ENCODE measurements around the gene DDX53. TPM values are rescaled to one million over a fixed set of nuclear protein-coding genes. Genes with fewer than 3 reads are reported as not detected.

The DDX53 gene
- total RNA-seq, 1 experiment from 2014 or later, result not detected

- no peak for ATAC-seq
- TF ChIP-seq E2F4 (CRISPR knock-in tag; IDR thresholded peaks at IDR 0.05; ENCODE audit: borderline replicate concordance, low read depth), result no peak
- no peak for TF ChIP-seq SMAD4 (CRISPR knock-in tag; IDR thresholded peaks at IDR 0.05)
- no peak for TF ChIP-seq OVOL2 (CRISPR knock-in tag; IDR thresholded peaks at IDR 0.05; ENCODE audit: borderline replicate concordance)
- TF ChIP-seq, protein P1, sequence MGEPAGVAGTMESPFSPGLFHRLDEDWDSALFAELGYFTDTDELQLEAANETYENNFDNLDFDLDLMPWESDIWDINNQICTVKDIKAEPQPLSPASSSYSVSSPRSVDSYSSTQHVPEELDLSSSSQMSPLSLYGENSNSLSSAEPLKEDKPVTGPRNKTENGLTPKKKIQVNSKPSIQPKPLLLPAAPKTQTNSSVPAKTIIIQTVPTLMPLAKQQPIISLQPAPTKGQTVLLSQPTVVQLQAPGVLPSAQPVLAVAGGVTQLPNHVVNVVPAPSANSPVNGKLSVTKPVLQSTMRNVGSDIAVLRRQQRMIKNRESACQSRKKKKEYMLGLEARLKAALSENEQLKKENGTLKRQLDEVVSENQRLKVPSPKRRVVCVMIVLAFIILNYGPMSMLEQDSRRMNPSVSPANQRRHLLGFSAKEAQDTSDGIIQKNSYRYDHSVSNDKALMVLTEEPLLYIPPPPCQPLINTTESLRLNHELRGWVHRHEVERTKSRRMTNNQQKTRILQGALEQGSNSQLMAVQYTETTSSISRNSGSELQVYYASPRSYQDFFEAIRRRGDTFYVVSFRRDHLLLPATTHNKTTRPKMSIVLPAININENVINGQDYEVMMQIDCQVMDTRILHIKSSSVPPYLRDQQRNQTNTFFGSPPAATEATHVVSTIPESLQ (CRISPR knock-in tag; IDR thresholded peaks at IDR 0.05), result no peak
- TF ChIP-seq ZNF281 (CRISPR knock-in tag; IDR thresholded peaks at IDR 0.05), result no peak
- TF ChIP-seq, protein P2, sequence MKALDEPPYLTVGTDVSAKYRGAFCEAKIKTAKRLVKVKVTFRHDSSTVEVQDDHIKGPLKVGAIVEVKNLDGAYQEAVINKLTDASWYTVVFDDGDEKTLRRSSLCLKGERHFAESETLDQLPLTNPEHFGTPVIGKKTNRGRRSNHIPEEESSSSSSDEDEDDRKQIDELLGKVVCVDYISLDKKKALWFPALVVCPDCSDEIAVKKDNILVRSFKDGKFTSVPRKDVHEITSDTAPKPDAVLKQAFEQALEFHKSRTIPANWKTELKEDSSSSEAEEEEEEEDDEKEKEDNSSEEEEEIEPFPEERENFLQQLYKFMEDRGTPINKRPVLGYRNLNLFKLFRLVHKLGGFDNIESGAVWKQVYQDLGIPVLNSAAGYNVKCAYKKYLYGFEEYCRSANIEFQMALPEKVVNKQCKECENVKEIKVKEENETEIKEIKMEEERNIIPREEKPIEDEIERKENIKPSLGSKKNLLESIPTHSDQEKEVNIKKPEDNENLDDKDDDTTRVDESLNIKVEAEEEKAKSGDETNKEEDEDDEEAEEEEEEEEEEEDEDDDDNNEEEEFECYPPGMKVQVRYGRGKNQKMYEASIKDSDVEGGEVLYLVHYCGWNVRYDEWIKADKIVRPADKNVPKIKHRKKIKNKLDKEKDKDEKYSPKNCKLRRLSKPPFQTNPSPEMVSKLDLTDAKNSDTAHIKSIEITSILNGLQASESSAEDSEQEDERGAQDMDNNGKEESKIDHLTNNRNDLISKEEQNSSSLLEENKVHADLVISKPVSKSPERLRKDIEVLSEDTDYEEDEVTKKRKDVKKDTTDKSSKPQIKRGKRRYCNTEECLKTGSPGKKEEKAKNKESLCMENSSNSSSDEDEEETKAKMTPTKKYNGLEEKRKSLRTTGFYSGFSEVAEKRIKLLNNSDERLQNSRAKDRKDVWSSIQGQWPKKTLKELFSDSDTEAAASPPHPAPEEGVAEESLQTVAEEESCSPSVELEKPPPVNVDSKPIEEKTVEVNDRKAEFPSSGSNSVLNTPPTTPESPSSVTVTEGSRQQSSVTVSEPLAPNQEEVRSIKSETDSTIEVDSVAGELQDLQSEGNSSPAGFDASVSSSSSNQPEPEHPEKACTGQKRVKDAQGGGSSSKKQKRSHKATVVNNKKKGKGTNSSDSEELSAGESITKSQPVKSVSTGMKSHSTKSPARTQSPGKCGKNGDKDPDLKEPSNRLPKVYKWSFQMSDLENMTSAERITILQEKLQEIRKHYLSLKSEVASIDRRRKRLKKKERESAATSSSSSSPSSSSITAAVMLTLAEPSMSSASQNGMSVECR (CRISPR knock-in tag; IDR thresholded peaks at IDR 0.05; ENCODE audit: borderline replicate concordance), result no peak
- TF ChIP-seq SMAD3 (CRISPR knock-in tag; IDR thresholded peaks at IDR 0.05; ENCODE audit: borderline replicate concordance), result no peak
- no peak for TF ChIP-seq MXD4 (CRISPR knock-in tag; IDR thresholded peaks at IDR 0.05; ENCODE audit: borderline replicate concordance)
- no peak for TF ChIP-seq ZNF396 (CRISPR knock-in tag; IDR thresholded peaks at IDR 0.05; ENCODE audit: borderline replicate concordance)
- no peak for TF ChIP-seq ZNF138 (CRISPR knock-in tag; conservative IDR thresholded peaks at IDR 0.05)
- Mint-ChIP-seq H3K36me3 (no peaks in the 10 kb centered on the region), H3K27me3 (ENCODE audit: low read depth) (no peaks in the 10 kb centered on the region), H3K9me3 (no peaks in the 10 kb centered on the region), H3K4me1 (peaks cover 14% of the 10 kb centered on the region), H3K4me3 (no peak overlapping the region), H3K27ac (no peak overlapping the region)
- DNase-seq (ENCODE audit: low spot score), result no peak
- POLR2A ChIA-PET, result no interaction called here
- CTCF ChIA-PET, result no interaction called here
Measured at GRCh38 chrX:23031600-23031999, 31.8 kb downstream of the DDX53 start.

DNA sequence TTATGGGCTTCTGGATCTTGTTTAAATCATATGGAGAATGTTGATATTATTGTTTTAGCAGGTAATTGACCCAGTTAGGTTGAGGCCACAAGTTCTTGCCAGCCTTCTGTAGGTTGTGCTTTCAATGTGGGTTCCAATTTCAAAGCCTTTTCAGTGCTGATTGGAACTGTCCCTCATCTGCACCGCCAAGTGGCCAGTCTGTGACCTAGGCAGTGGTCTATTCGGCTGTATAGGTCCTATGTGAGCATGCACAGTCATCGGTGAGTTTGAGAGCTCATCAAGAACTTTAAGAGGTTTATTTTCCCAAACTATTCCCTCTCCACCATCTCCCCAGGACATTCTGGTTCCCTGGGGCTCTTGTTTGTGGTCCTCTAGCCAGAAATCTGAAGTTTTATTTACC lies 35.7 kb downstream of the DDX53 start:
- no peaks in the 10 kb centered on the region for H3K9me3 Mint-ChIP-seq
- H3K27ac Mint-ChIP-seq, result no peak overlapping the region
- peak; percentile 66; the same call in 1 of the 2 replicates for ATAC-seq
- POLR2A ChIA-PET, result no interaction called here
- H3K36me3 Mint-ChIP-seq, result no peaks in the 10 kb centered on the region
- no peak overlapping the region for H3K4me3 Mint-ChIP-seq
- CTCF ChIA-PET, result no interaction called here
- peak; percentile 10 for DNase-seq (ENCODE audit: low spot score)
- H3K4me1 Mint-ChIP-seq, result peaks cover 30% of the 10 kb centered on the region
- H3K27me3 Mint-ChIP-seq (ENCODE audit: low read depth), result no peaks in the 10 kb centered on the region
- TF ChIP-seq TCF7 (CRISPR knock-in tag; IDR thresholded peaks at IDR 0.05; ENCODE audit: low read depth) (no peak), ZNF423 (CRISPR knock-in tag; IDR thresholded peaks at IDR 0.05) (0 out of 2 replicates have a peak, but pooled peaks have one; percentile 6)

GRCh38 chrX:23046443-23046842 lies 46.7 kb downstream of the DDX53 start:
- H3K36me3 Mint-ChIP-seq, result no peaks in the 10 kb centered on the region
- CTCF ChIA-PET, result no interaction called here
- POLR2A ChIA-PET, result no interaction called here
- H3K9me3 Mint-ChIP-seq, result no peaks in the 10 kb centered on the region
- H3K4me1 Mint-ChIP-seq, result 0 out of 2 replicates have a peak, but pooled peaks cover 4% of the 10 kb centered on the region
- DNase-seq (ENCODE audit: low spot score), result no peak
- no peak overlapping the region for H3K4me3 Mint-ChIP-seq
- no peak for ATAC-seq
- H3K27me3 Mint-ChIP-seq (ENCODE audit: low read depth), result no peaks in the 10 kb centered on the region
- no peak overlapping the region for H3K27ac Mint-ChIP-seq
- no peak for TF ChIP-seq ZNF263 (CRISPR knock-in tag; IDR thresholded peaks at IDR 0.05; ENCODE audit: low read depth)
- no peak for TF ChIP-seq E2F5 (CRISPR knock-in tag; IDR thresholded peaks at IDR 0.05)
- no peak for TF ChIP-seq ZNF281 (CRISPR knock-in tag; IDR thresholded peaks at IDR 0.05)
- TF ChIP-seq, protein P3, sequence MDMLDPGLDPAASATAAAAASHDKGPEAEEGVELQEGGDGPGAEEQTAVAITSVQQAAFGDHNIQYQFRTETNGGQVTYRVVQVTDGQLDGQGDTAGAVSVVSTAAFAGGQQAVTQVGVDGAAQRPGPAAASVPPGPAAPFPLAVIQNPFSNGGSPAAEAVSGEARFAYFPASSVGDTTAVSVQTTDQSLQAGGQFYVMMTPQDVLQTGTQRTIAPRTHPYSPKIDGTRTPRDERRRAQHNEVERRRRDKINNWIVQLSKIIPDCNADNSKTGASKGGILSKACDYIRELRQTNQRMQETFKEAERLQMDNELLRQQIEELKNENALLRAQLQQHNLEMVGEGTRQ (CRISPR knock-in tag; IDR thresholded peaks at IDR 0.05), result no peak
- no peak for TF ChIP-seq MXD4 (CRISPR knock-in tag; IDR thresholded peaks at IDR 0.05; ENCODE audit: borderline replicate concordance)

All from WTC11 (cell line).